GM12801 (cell line): ENCODE data around the gene ZSWIM6.

Experiments used
- TF ChIP-seq, protein P1 (sequence below): IDR thresholded peaks from one replicate; pipeline ENCODE4 v1.5.1; 2011; ENCODE audit warnings: control low read depth; ENCODE audit not compliant: insufficient read length; ENCODE audit errors: extremely low read depth

The ZSWIM6 gene

DNA sequence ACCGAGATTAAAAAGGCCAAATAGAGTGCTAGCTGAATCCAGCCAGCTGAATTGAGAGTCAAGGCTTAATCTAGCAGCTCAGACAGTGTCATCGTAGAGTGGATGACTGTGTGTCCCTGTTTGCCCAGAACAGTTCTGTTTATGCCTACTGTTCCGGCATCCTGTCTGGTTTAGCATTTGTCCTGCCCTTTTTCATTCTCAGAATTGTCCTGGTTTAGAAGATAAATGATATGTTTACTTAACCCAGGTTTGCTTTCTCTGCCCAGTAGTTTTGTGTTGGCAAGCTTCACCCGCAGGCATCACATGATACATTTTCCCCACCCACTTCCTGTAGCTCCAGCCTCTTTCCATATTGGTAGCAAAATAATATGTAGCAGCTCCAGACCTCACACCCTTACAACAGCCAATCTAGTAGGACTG lies 41.3 kb upstream of the ZSWIM6 start:
- TF ChIP-seq, protein P1, sequence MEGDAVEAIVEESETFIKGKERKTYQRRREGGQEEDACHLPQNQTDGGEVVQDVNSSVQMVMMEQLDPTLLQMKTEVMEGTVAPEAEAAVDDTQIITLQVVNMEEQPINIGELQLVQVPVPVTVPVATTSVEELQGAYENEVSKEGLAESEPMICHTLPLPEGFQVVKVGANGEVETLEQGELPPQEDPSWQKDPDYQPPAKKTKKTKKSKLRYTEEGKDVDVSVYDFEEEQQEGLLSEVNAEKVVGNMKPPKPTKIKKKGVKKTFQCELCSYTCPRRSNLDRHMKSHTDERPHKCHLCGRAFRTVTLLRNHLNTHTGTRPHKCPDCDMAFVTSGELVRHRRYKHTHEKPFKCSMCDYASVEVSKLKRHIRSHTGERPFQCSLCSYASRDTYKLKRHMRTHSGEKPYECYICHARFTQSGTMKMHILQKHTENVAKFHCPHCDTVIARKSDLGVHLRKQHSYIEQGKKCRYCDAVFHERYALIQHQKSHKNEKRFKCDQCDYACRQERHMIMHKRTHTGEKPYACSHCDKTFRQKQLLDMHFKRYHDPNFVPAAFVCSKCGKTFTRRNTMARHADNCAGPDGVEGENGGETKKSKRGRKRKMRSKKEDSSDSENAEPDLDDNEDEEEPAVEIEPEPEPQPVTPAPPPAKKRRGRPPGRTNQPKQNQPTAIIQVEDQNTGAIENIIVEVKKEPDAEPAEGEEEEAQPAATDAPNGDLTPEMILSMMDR, result no peak

DNA sequence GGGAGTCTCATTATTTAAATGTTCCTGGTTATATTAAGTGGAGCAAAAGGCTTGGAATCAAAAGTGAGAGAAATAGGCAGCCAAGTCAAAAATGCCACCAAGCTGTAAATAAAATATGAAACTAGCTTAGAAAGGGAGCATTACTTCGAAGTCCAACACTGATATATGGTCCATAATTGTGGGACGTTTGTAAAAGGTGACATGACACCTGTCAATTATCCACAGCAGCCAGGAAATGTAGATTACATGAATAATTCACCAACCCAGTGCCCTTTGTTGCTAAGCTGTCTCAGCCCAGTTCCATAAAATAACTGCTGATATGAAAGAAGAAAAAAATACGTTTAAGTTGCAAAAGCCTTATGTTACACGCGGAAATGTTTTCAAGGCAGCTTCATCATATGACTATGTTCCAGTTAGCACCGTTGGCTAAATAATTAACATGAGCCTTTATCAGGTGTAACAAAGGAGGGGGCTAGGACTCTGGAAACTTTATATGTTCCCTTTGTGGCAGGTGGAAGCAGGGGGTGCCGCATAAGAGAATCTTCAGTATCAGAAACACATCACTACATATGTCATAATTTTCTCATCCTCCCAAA lies 39.9 kb upstream of the ZSWIM6 start:
- TF ChIP-seq, protein P1, result no peak

DNA sequence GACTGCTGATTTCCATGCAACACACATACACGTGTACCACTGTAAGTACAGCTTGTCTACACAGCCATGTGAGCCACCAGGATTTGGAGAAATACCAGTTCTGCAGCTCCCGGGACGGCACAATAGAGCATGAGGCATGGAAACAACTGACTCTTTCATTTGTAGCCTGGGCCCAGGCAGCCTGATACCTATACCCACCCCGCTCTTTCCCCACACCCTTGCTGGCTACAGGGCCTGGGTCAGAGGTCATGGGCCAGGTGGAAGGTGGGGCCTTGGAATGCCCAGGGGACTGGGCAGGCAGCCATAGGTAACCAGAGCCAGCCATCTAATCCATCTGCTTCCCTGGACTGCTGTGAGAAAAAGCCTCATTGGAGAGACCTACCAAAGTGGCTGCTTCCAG lies 39.0 kb upstream of the ZSWIM6 start:
- TF ChIP-seq, protein P1, result no peak

DNA sequence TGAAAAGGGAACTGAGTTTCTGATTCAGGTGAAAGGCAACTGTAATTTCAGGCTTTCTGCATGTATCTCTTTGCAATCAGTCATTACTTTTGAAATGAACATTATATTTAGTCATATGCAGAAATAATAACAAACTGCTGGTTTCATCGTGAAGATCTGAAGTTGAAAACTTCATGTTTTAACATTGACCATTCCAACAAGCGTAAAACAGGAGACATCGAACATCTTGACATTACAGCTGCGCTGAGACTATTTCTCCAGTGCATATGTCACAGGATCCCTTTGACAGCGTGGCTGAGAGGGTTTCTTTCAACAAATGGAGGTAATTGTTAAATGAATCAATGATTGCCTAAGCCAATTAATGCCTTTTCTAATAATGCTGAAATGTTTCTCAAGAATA lies 38.2 kb upstream of the ZSWIM6 start:
- TF ChIP-seq, protein P1, result no peak

DNA sequence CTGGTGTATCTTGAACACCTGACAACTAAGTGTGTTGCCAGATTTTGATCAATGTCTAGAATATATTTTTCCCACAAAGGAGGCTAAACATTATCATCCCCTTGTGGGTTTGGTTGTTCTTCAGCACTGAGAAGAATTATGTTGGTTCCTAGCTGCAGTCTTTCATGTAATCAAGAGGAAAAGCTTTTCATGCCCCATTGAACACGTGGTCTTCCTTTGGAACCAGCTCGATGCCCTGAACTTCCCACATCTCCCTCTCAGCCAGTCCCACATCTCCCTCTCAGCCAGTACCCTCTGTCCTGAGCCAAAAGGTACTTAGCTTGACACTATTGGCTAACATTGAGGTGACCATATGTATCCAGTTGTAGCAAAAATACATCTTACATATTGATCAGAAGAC lies 36.7 kb upstream of the ZSWIM6 start:
- TF ChIP-seq, protein P1, result no peak

DNA sequence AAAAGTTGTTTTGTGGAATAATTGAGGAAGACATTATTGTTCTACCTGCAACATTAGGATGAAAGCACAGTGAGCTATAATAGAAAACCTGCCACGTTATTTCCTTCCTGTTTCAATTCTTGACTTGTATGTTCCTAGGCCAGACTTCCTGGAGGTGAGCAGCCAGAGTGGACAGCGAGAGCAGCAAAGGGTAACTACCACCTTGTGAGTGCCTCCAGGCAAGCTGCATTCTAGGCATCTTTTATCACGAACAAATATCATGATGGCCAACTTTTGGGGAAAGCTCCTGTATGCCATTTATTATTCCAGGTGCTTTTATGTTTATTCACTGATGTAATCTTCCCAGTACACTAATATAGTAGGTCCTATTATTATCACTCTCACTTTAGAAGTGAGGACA lies 34.0 kb upstream of the ZSWIM6 start:
- TF ChIP-seq, protein P1, result no peak

DNA sequence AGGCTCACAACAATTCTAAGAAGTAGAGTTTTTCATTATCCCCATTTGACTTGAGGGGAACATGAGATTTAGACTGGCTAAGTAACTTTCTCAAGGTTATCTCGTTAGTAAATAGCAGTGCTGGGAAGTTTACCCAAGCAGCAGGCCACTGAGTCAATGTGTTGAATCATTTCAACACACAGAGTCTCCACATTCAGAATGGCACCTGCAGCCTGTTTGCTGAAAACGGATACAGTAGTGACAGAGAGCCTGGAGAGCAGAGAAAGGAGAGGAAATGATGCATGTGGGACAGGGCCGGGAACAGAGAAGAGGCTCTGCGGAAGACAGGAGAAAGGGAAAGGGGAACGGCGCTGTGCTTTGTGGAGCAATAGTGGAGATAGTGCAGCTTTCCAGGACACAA lies 33.5 kb upstream of the ZSWIM6 start:
- TF ChIP-seq, protein P1, result no peak
